CD4-positive, alpha-beta T cell treated with Interferon alpha-2 for 1 hour (primary cell): ENCODE data around the gene ATP9B.

Experiments used
- DNase-seq, 2 donors: peaks; one replicate each; pipeline ENCODE4 v3.0.0-alpha.2; 2020 to 2022

Gene ATP9B

GRCh38 chr18:79337184-79337583 lies 268.0 kb downstream of the ATP9B start:
- no peak for DNase-seq

- no peak for DNase-seq
These were observed 268.4 kb downstream of the ATP9B start for GRCh38 chr18:79337620-79338019.

- DNase-seq: no peak
These were observed 270.1 kb downstream of the ATP9B start for GRCh38 chr18:79339094-79339908.

- no peak for DNase-seq
These were observed 274.5 kb downstream of the ATP9B start for GRCh38 chr18:79343567-79344207.

GRCh38 chr18:79344208-79344581 lies 275.0 kb downstream of the ATP9B start:
- DNase-seq: no peak

GRCh38 chr18:79345366-79345765 lies 276.2 kb downstream of the ATP9B start:
- DNase-seq: no peak

GRCh38 chr18:79345981-79346380 lies 276.8 kb downstream of the ATP9B start:
- no peak for DNase-seq

- DNase-seq: no peak
These were observed 278.9 kb downstream of the ATP9B start for GRCh38 chr18:79348066-79348465.

- DNase-seq: no peak
These were observed 283.2 kb downstream of the ATP9B start for GRCh38 chr18:79352432-79352831.

GRCh38 chr18:79353267-79353666 lies 284.1 kb downstream of the ATP9B start:
- no peak for DNase-seq

- DNase-seq: no peak
These were observed 285.2 kb downstream of the ATP9B start for GRCh38 chr18:79354350-79354749.

GRCh38 chr18:79355433-79356335 lies 286.5 kb downstream of the ATP9B start:
- DNase-seq: no peak

- no peak for DNase-seq
These were observed 287.2 kb downstream of the ATP9B start for GRCh38 chr18:79356435-79356834.

- DNase-seq: no peak
These were observed 291.7 kb downstream of the ATP9B start for GRCh38 chr18:79360933-79361332.

- DNase-seq: no peak
These were observed 292.8 kb downstream of the ATP9B start for GRCh38 chr18:79361766-79362522.

- no peak for DNase-seq
These were observed 296.5 kb downstream of the ATP9B start for GRCh38 chr18:79365701-79366100.

GRCh38 chr18:79366177-79367094 lies 297.2 kb downstream of the ATP9B start:
- no peak for DNase-seq

GRCh38 chr18:79367480-79367879 lies 298.3 kb downstream of the ATP9B start:
- no peak for DNase-seq

- DNase-seq: no peak
These were observed 298.8 kb downstream of the ATP9B start for GRCh38 chr18:79367989-79368388.

GRCh38 chr18:79368681-79369080 lies 299.5 kb downstream of the ATP9B start:
- no peak for DNase-seq

GRCh38 chr18:79371561-79372121 lies 302.4 kb downstream of the ATP9B start:
- DNase-seq: no peak
